ENCODE measurements around the gene HERPUD2. TPM values are rescaled to one million over a fixed set of nuclear protein-coding genes. Genes with fewer than 3 reads are reported as not detected.

Gene HERPUD2
- polyA plus RNA-seq, 1 of the 3 experiments (the other 2 are of a cell fraction), result 39.2 TPM

DNA sequence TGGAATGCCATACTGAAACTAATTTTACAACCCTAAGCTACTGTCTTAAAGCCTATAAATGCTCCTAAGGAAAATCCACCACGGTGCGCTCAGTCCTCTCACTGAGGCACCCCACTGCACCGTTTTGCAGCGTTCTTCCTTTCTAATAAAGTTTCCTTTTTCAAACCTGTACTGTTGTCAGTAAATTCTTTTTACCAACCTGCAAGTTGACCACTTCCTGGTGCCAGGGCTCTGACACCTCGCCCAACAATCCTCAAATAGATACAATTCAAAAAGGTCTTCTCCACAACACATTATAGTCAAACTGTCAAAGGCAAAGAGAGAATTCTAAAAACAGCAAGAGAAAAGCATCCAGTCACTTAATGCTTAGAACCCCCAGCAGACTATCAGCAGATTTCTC is 42.8 kb downstream of the HERPUD2 start:
- Histone ChIP-seq H4K20me1 (ENCODE audit: insufficient read depth) (peaks cover 21% of the 10 kb centered on the region), H3K27ac (ENCODE audit: low read depth in 2 of 2, low read length in 1 of 2) (no peak overlapping the region), H3K9me2 (no peaks in the 10 kb centered on the region), H3K79me2 (ENCODE audit: insufficient read depth) (peaks cover 77% of the 10 kb centered on the region), H3K36me3 (replicated peaks in 1 of 2; ENCODE audit: control insufficient read depth in 1 of 2, insufficient read depth in 2 of 2, low read length in 1 of 2) (peaks cover 7 to 47% of the 10 kb centered on the region in 2 experiments), H3K9ac (no peak overlapping the region), H2AFZ (ENCODE audit: low read depth) (no peak overlapping the region), H3F3A (replicated peaks; ENCODE audit: insufficient read depth) (peaks cover 10% of the 10 kb centered on the region), H3K4me1 (ENCODE audit: control insufficient read depth in 1 of 2, insufficient read depth in 2 of 2, low read depth in 1 of 2, low read length in 1 of 2) (peaks cover 0 to 2% of the 10 kb centered on the region in 2 experiments; a peak in 3 of 4 replicates), H3K27me3 (ENCODE audit: insufficient read depth) (no peaks in the 10 kb centered on the region), H3K9me3 (peaks cover 5% of the 10 kb centered on the region; the same call in 1 of the 2 replicates), H3K4me2 (no peak overlapping the region), H3K4me3 (ENCODE audit: low read depth in 2 of 2, low read length in 1 of 2) (no peak overlapping the region)
- 97% methylated on average over 5 of the region's 5 CpGs for WGBS (ENCODE audit: low lambda C conversion rate)
- no peak for DNase-seq
- CTCF ChIA-PET, result interaction anchor here (2.2 kb wide), 1 partner anchor 28 kb away, joined by 7 read pairs; no protein-coding TSS in a partner anchor
- TF ChIP-seq PBX3 (IDR thresholded peaks at IDR 0.05) (no peak), RAD21 (IDR thresholded peaks at IDR 0.05; ENCODE audit: low read length) (no peak), EZH2phosphoT487 (IDR thresholded peaks at IDR 0.05; ENCODE audit: borderline replicate concordance, low read depth) (no peak), MAX (IDR thresholded peaks at IDR 0.05; ENCODE audit: low read depth) (no peak), FOXM1 (IDR thresholded peaks at IDR 0.05; ENCODE audit: low read depth) (no peak), ELF1 (IDR thresholded peaks at IDR 0.05) (no peak), GABPA (IDR thresholded peaks at IDR 0.05; ENCODE audit: low read depth) (no peak), CHD2 (IDR thresholded peaks at IDR 0.05; ENCODE audit: low read length, partially characterized antibody) (no peak), POLR2AphosphoS5 (IDR thresholded peaks at IDR 0.05; ENCODE audit: low read depth, low read length) (no peak), CTCF (IDR thresholded peaks at IDR 0.05) (no peak), TEAD4 (IDR thresholded peaks at IDR 0.05; ENCODE audit: borderline replicate concordance, insufficient read depth) (no peak), MEF2A (IDR thresholded peaks at IDR 0.05; ENCODE audit: borderline replicate concordance, low read depth) (no peak), TAF1 (IDR thresholded peaks at IDR 0.05; ENCODE audit: borderline replicate concordance, low read depth, low read length) (no peak), FOXJ3 (CRISPR knock-in tag; IDR thresholded peaks at IDR 0.05) (no peak), RXRA (IDR thresholded peaks at IDR 0.05; ENCODE audit: borderline replicate concordance, low read depth) (no peak), TCF12 (IDR thresholded peaks at IDR 0.05) (no peak), FOSL2 (IDR thresholded peaks at IDR 0.05; ENCODE audit: borderline replicate concordance, low read depth) (no peak)
- TF ChIP-seq, protein P1, sequence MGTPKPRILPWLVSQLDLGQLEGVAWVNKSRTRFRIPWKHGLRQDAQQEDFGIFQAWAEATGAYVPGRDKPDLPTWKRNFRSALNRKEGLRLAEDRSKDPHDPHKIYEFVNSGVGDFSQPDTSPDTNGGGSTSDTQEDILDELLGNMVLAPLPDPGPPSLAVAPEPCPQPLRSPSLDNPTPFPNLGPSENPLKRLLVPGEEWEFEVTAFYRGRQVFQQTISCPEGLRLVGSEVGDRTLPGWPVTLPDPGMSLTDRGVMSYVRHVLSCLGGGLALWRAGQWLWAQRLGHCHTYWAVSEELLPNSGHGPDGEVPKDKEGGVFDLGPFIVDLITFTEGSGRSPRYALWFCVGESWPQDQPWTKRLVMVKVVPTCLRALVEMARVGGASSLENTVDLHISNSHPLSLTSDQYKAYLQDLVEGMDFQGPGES (IDR thresholded peaks at IDR 0.05; ENCODE audit: low read depth, low read length), result no peak
- TF ChIP-seq, protein P2, sequence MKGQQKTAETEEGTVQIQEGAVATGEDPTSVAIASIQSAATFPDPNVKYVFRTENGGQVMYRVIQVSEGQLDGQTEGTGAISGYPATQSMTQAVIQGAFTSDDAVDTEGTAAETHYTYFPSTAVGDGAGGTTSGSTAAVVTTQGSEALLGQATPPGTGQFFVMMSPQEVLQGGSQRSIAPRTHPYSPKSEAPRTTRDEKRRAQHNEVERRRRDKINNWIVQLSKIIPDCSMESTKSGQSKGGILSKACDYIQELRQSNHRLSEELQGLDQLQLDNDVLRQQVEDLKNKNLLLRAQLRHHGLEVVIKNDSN (IDR thresholded peaks at IDR 0.05; ENCODE audit: borderline replicate concordance, low read depth), result no peak
- POLR2A ChIA-PET, result no interaction called here
